GM10266 (cell line): ENCODE data around the gene GAS2L2.

ENCODE experiments used
- DNase-seq: peaks from one replicate; pipeline ENCODE4 v3.0.0; 2012; ENCODE audit errors: extremely low spot score
- CTCF ChIP-seq: IDR thresholded peaks from 2 replicates; pipeline ENCODE4 v1.5.1; 2012; ENCODE audit warnings: mild to moderate bottlenecking, low read depth; ENCODE audit not compliant: control insufficient read depth, insufficient read depth; ENCODE audit errors: missing control alignments

The GAS2L2 gene

GRCh38 chr17:35773129-35773528 is 20.1 kb upstream of the GAS2L2 start:
- no peak for TF ChIP-seq CTCF
- no peak for DNase-seq

- TF ChIP-seq CTCF = peak; percentile 9
- DNase-seq = no peak
Measured at GRCh38 chr17:35769895-35770486, 17.0 kb upstream of the GAS2L2 start.

DNA sequence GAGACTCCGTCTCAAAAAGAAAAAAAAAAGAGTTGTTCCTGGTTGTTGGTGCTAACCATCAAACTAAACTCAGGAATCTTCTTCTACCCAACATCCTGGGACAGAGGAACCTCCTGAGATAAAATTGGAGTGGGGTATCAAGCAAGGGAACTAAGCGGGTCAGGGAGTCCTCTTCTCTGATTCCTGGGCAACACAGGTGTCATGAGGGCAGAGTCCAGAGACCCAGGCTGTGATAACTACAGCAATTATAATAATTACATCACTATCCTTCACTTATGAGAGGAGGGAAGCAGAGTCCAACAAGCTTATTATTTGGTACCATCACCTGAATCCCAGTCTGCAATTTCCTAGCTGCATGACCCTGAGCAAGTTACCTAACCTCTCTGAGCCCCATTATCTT is 15.8 kb upstream of the GAS2L2 start:
- TF ChIP-seq CTCF = no peak
- no peak for DNase-seq

- DNase-seq = peak; percentile 80
- TF ChIP-seq CTCF = peak; percentile 43
Measured at GRCh38 chr17:35766903-35767510, 14.0 kb upstream of the GAS2L2 start.

GRCh38 chr17:35766489-35766877 is 13.4 kb upstream of the GAS2L2 start:
- TF ChIP-seq CTCF = no peak

DNA sequence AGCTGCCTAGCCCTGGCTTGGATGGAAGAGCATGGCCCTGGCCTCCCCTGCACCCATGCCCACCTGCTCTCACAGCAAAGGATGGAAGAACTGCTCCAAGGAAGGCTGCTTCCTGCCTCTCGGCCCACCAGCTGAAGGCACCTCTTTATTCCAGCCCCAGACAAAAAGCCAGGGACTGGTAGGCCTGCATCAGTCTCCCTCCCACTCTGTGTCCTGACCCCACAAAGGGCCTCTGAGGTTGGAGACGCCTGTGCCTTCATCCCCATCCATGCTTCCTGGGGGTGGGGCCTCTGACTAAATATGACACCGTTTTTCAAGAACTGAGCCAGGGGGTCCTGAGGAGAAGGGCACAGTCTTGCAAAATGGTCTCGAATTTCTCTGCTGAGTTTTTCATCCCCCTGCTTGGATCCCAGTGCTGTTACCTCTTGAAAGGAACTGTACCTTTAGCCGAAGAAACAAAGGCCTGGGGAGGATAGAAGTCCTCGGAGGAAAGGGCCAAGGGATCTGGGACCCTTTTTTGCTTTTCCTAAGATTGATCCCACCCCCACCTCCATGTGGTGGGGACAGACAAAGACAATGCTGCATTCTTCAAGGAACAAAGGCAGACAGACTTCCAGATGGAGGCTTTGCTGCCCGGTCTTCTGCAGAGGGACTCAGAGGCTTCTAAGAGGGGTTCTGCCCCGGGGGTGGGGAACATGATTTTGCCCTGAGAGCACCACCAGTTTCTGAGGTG is 12.9 kb upstream of the GAS2L2 start:
- no peak for DNase-seq
- TF ChIP-seq CTCF = no peak

More at GRCh38 chr17:35766489-35766877, 13.4 kb upstream of the GAS2L2 start:
- DNase-seq = no peak
